H9 (cell line): ENCODE results near the gene KCNK10. TPM values are rescaled to one million over a fixed set of nuclear protein-coding genes. Genes with fewer than 3 reads are reported as not detected.

Experiments used
- DNase-seq: peaks from one replicate; pipeline ENCODE4 v3.0.0-alpha.2; 2017
- H2AFZ ChIP-seq: one replicate; pipeline ENCODE4 v1.6.1; 2013; ENCODE audit warnings: mild to moderate bottlenecking, low read length, control low read depth, moderate library complexity
- H2AK5ac ChIP-seq: 2 replicates; pipeline ENCODE4 v1.6.1; 2013; ENCODE audit warnings: low read length, control low read depth, mixed read lengths; ENCODE audit not compliant: insufficient read length
- H2BK120ac ChIP-seq: one replicate; pipeline ENCODE4 v1.6.1; 2013; ENCODE audit warnings: low read depth, mild to moderate bottlenecking, low read length, control low read depth, inconsistent platforms; ENCODE audit not compliant: poor library complexity, severe bottlenecking
- H2BK12ac ChIP-seq: 2 replicates; pipeline ENCODE4 v1.6.1; 2013; ENCODE audit warnings: low read length, control low read depth, mixed read lengths, low read depth; ENCODE audit not compliant: insufficient read length
- H2BK15ac ChIP-seq: 2 replicates; pipeline ENCODE4 v1.6.1; 2013; ENCODE audit warnings: low read depth, low read length, control low read depth
- H2BK20ac ChIP-seq: one replicate; pipeline ENCODE4 v1.6.1; 2013; ENCODE audit warnings: low read depth, mild to moderate bottlenecking, low read length, control low read depth, inconsistent platforms; ENCODE audit not compliant: poor library complexity, severe bottlenecking
- H2BK5ac ChIP-seq: 2 replicates; pipeline ENCODE4 v1.6.1; 2013; ENCODE audit warnings: low read length, control low read depth, mixed read lengths; ENCODE audit not compliant: insufficient read length
- H3K14ac ChIP-seq: 2 replicates; pipeline ENCODE4 v1.6.1; 2013; ENCODE audit warnings: low read length, control low read depth; ENCODE audit not compliant: insufficient read depth
- H3K18ac ChIP-seq: 2 replicates; pipeline ENCODE4 v1.6.1; 2013; ENCODE audit warnings: low read depth, mild to moderate bottlenecking, mixed read lengths, low read length, control low read depth; ENCODE audit not compliant: insufficient read length
- H3K23ac ChIP-seq: 2 replicates; pipeline ENCODE4 v1.6.1; 2013; ENCODE audit warnings: low read length, control low read depth, mixed read lengths, low read depth; ENCODE audit not compliant: insufficient read length
- H3K23me2 ChIP-seq: 2 replicates; pipeline ENCODE4 v1.6.1; 2013; ENCODE audit warnings: low read depth, mild to moderate bottlenecking, mixed read lengths, low read length, control low read depth; ENCODE audit not compliant: insufficient read length, poor library complexity, severe bottlenecking
- H3K27ac ChIP-seq: 2 replicates; pipeline ENCODE4 v1.5.1; 2013; ENCODE audit warnings: low read length, control low read depth, mixed read lengths, low read depth; ENCODE audit not compliant: insufficient read length
- H3K27me3 ChIP-seq: 2 replicates; pipeline ENCODE4 v1.6.1; 2013; ENCODE audit warnings: low read length, control low read depth, inconsistent platforms; ENCODE audit not compliant: insufficient read depth
- H3K4ac ChIP-seq: 2 replicates; pipeline ENCODE4 v1.6.1; 2013; ENCODE audit warnings: low read depth, mild to moderate bottlenecking, control low read depth, inconsistent platforms, low read length, moderate library complexity
- H3K4me1 ChIP-seq: 2 replicates; pipeline ENCODE4 v1.6.1; 2013; ENCODE audit warnings: low read length, control low read depth, inconsistent platforms; ENCODE audit not compliant: insufficient read depth
- H3K4me2 ChIP-seq: 2 replicates; pipeline ENCODE4 v1.6.1; 2013; ENCODE audit warnings: low read length, control low read depth, mixed read lengths; ENCODE audit not compliant: insufficient read length, insufficient read depth
- H3K56ac ChIP-seq: 2 replicates; pipeline ENCODE4 v1.6.1; 2013; ENCODE audit warnings: low read depth, mild to moderate bottlenecking, mixed read lengths, low read length, control low read depth; ENCODE audit not compliant: insufficient read length
- H3K79me1 ChIP-seq: 2 replicates; pipeline ENCODE4 v1.6.1; 2013; ENCODE audit warnings: low read depth, mild to moderate bottlenecking, moderate library complexity, low read length, control low read depth, inconsistent platforms; ENCODE audit not compliant: insufficient read depth, poor library complexity, severe bottlenecking
- H3K79me2 ChIP-seq: 2 replicates; pipeline ENCODE4 v1.6.1; 2013; ENCODE audit warnings: low read length, control low read depth, inconsistent platforms; ENCODE audit not compliant: insufficient read depth
- H3K9ac ChIP-seq: 2 replicates; pipeline ENCODE4 v1.6.1; 2013; ENCODE audit warnings: low read length, control low read depth, mixed read lengths; ENCODE audit not compliant: insufficient read length; ENCODE audit errors: extremely low read depth
- H3K9me3 ChIP-seq: one replicate; pipeline ENCODE4 v1.6.1; 2013; ENCODE audit warnings: low read depth, low read length, inconsistent platforms; ENCODE audit not compliant: control insufficient read depth
- H3T11ph ChIP-seq: one replicate; pipeline ENCODE4 v1.6.1; 2013; ENCODE audit warnings: mild to moderate bottlenecking, low read length, control low read depth, inconsistent platforms
- H4K20me1 ChIP-seq: one replicate; pipeline ENCODE4 v1.6.1; 2013; ENCODE audit not compliant: control insufficient read depth, insufficient read length, insufficient read depth
- H4K5ac ChIP-seq: 2 replicates; pipeline ENCODE4 v1.6.1; 2013; ENCODE audit warnings: low read depth, mild to moderate bottlenecking, mixed read lengths, low read length, control low read depth; ENCODE audit not compliant: insufficient read length
- H4K8ac ChIP-seq: replicated peaks from 2 replicates; pipeline ENCODE4 v1.6.1; 2013; ENCODE audit warnings: low read length, control low read depth, mixed read lengths, low read depth; ENCODE audit not compliant: insufficient read length
- H4K91ac ChIP-seq: 2 replicates; pipeline ENCODE4 v1.6.1; 2013; ENCODE audit warnings: low read depth, mild to moderate bottlenecking, moderate library complexity, mixed read lengths, low read length, control low read depth; ENCODE audit not compliant: insufficient read length
- H3K27ac Mint-ChIP-seq, 3 experiments: 2 replicates in 2 of 3; 3 replicates in 1 of 3; pipeline ENCODE4 v1.8.0; 2020 to 2021; ENCODE audit warnings: mixed read lengths in 3 of 3, mild to moderate bottlenecking in 1 of 3, moderate library complexity in 1 of 3
- H3K27me3 Mint-ChIP-seq: 2 replicates; pipeline ENCODE4 v1.8.0; 2021; ENCODE audit warnings: low read depth, mild to moderate bottlenecking, moderate library complexity, mixed read lengths
- H3K36me3 Mint-ChIP-seq, 3 experiments: 2 replicates in 2 of 3; 3 replicates in 1 of 3; pipeline ENCODE4 v1.8.0; 2020 to 2021; ENCODE audit warnings: low read depth in 3 of 3, mixed read lengths in 3 of 3; ENCODE audit not compliant: insufficient read depth in 1 of 3
- H3K4me1 Mint-ChIP-seq, 2 experiments: 2 replicates each; pipeline ENCODE4 v1.8.0; 2020; ENCODE audit warnings: mixed read lengths in 2 of 2
- H3K4me3 Mint-ChIP-seq, 2 experiments: 2 replicates in 1 of 2; 3 replicates in 1 of 2; pipeline ENCODE4 v1.8.0; 2020 to 2021; ENCODE audit warnings: mild to moderate bottlenecking in 2 of 2, mixed read lengths in 2 of 2, moderate library complexity in 1 of 2
- H3K9me3 Mint-ChIP-seq, 2 experiments: 2 replicates in 1 of 2; 3 replicates in 1 of 2; pipeline ENCODE4 v1.8.0; 2020; ENCODE audit warnings: mild to moderate bottlenecking in 2 of 2, mixed read lengths in 2 of 2, moderate library complexity in 1 of 2
- CTCF ChIP-seq: fragments of 200-600 bp; sonication (generic); conservative IDR thresholded peaks from 3 replicates; pipeline ENCODE4 v1.8.0; 2021; ENCODE audit warnings: antibody characterized with exemption, mild to moderate bottlenecking
- WGBS: extraction: QIAGEN DNeasy Blood & Tissue Kit; methylation state at CpG from one replicate; pipeline ENCODE4 v1.1.7; 2013; ENCODE audit warnings: missing lambda C conversion rate, low lambda C conversion rate, mixed read lengths; ENCODE audit not compliant: insufficient read length; ENCODE audit errors: extremely low coverage; 5-methylcytosine and 5-hydroxymethylcytosine counted together
- total RNA-seq: library from RNA; stranded (reverse); gene quantifications from 2 replicates; pipeline ENCODE4 v1.2.1, GENCODE V29; 2021

KCNK10 gene
- total RNA-seq, 1 experiment from 2014 or later = 0.33 TPM

DNA sequence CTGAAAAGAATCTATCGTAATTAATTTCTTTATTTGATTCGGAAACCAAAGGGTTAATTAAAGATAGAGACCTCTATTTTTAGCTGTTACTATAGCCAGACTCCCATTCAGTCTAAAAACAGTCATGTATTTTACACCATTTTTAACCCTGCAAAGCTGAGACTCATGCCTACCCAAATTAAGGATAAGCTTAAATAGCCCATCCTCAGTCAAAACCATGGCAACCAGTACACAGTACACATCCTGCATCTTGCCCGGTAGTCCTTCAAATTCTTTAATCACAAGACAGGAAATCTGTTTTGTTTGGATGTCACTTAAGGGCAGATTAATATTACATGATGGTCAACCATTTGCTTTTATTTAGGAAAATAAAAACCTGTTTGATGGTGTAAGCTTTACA lies 25.5 kb upstream of the KCNK10 start:
- no peak overlapping the region for H3K14ac ChIP-seq
- H3K9me3 ChIP-seq = no peaks in the 10 kb centered on the region
- H3K27ac ChIP-seq = no peak overlapping the region

More for the DNA sequence above, 25.5 kb upstream of the KCNK10 start:
- no peak overlapping the region for H4K91ac ChIP-seq
- H3K4ac ChIP-seq = no peak overlapping the region
- H3K9ac ChIP-seq = no peak overlapping the region
- no peaks in the 10 kb centered on the region for H4K20me1 ChIP-seq
- H2BK12ac ChIP-seq = no peak overlapping the region
- H3K4me3 Mint-ChIP-seq = no peak overlapping the region
- H3K23ac ChIP-seq = no peak overlapping the region
- no peaks in the 10 kb centered on the region; the same call in 1 of the 2 replicates for H3K27me3 Mint-ChIP-seq
- H3K9me3 Mint-ChIP-seq = no peaks in the 10 kb centered on the region
- no peak overlapping the region for H2BK120ac ChIP-seq
- no peak for DNase-seq
- WGBS = no CpG with 5 or more reads among the region's 3 CpGs
- H2AFZ ChIP-seq = no peak overlapping the region
- H3K36me3 Mint-ChIP-seq = no peaks in the 10 kb centered on the region
- TF ChIP-seq CTCF = no peak
- H2BK15ac ChIP-seq = no peak overlapping the region
- no peaks in the 10 kb centered on the region for H3K79me1 ChIP-seq
- peaks cover 4 to 5% of the 10 kb centered on the region in 2 experiments; a peak in 2 of 4 replicates for H3K4me1 Mint-ChIP-seq
- no peak overlapping the region for H3K18ac ChIP-seq
- H3K27me3 ChIP-seq = no peaks in the 10 kb centered on the region
- H2BK20ac ChIP-seq = no peak overlapping the region
- H3K79me2 ChIP-seq = no peaks in the 10 kb centered on the region
- H3K4me1 ChIP-seq = no peaks in the 10 kb centered on the region
- no peak overlapping the region for H3K27ac Mint-ChIP-seq
- H2BK5ac ChIP-seq = no peak overlapping the region
- H3K4me2 ChIP-seq = no peak overlapping the region
- H4K8ac ChIP-seq = no peak overlapping the region
- no peak overlapping the region for H3T11ph ChIP-seq
- no peaks in the 10 kb centered on the region for H3K23me2 ChIP-seq
- H2AK5ac ChIP-seq = no peak overlapping the region
- no peak overlapping the region for H4K5ac ChIP-seq
- no peak overlapping the region for H3K56ac ChIP-seq
